Suprapubic skin (tissue), 4 donors: ENCODE measurements around the gene TRIM9. TPM values are rescaled to one million over a fixed set of nuclear protein-coding genes. Genes with fewer than 3 reads are reported as not detected.

Source experiments
- DNase-seq, 2 donors: peaks; one replicate each; pipeline ENCODE4 v3.0.0-alpha.2; 2019; ENCODE audit warnings: low spot score in 2 of 2
- H3K27ac ChIP-seq: fragments of 200-600 bp; sonication (generic); one replicate; pipeline ENCODE4 v1.5.1; 2019
- H3K27me3 ChIP-seq: fragments of 200-600 bp; sonication (generic); one replicate; pipeline ENCODE4 v1.5.1; 2019
- H3K36me3 ChIP-seq: fragments of 200-600 bp; sonication (generic); one replicate; pipeline ENCODE4 v1.5.1; 2019
- H3K4me1 ChIP-seq: fragments of 200-600 bp; sonication (generic); one replicate; pipeline ENCODE4 v1.5.1; 2019
- H3K4me3 ChIP-seq: fragments of 200-600 bp; sonication (generic); one replicate; pipeline ENCODE4 v1.5.1; 2019; ENCODE audit warnings: mild to moderate bottlenecking
- H3K9me3 ChIP-seq: fragments of 200-600 bp; sonication (generic); one replicate; pipeline ENCODE4 v1.5.1; 2019
- CTCF ChIP-seq, 2 donors: fragments of 200-600 bp in 1 of 2; fragments of 450-650 bp in 1 of 2; sonication (generic) in 1 of 2; IDR thresholded peaks; one replicate each; pipeline ENCODE4 v1.5.1; 2016 to 2019; ENCODE audit warnings: antibody characterized with exemption in 2 of 2, mild to moderate bottlenecking in 1 of 2, moderate library complexity in 1 of 2
- EP300 ChIP-seq: sonication (generic); formaldehyde crosslinking; IDR thresholded peaks from one replicate; pipeline ENCODE4 v1.6.1; 2017; ENCODE audit warnings: antibody characterized with exemption
- POLR2A ChIP-seq, 2 donors: fragments of 450-650 bp; IDR thresholded peaks; one replicate each; pipeline ENCODE4 v1.6.1; 2017; ENCODE audit warnings: antibody characterized with exemption in 2 of 2, mild to moderate bottlenecking in 2 of 2, moderate library complexity in 2 of 2
- POLR2AphosphoS5 ChIP-seq, 3 donors: sonication (generic); formaldehyde crosslinking; IDR thresholded peaks; one replicate each; pipeline ENCODE4 v1.6.1; 2017; ENCODE audit warnings: antibody characterized with exemption in 3 of 3
- WGBS: methylation state at CpG from one replicate; pipeline ENCODE4 v1.1.5; 2018; 5-methylcytosine and 5-hydroxymethylcytosine counted together
- total RNA-seq, 4 donors: library from RNA; depleted of rRNA; stranded (reverse); fragments of >200 nt; gene quantifications; one replicate each; pipeline ENCODE4 v1.1.0, GENCODE V29; 2016

Gene TRIM9
- total RNA-seq, 4 donors from 2014 or later: 0.45 to 5.0 (median 1.8) TPM

GRCh38 chr14:51018521-51018920 is 76.4 kb downstream of the TRIM9 start:
- no peak for TF ChIP-seq POLR2AphosphoS5 (IDR thresholded peaks at IDR 0.05)
- no peak for TF ChIP-seq EP300
- no peaks in the 10 kb centered on the region for H3K36me3 ChIP-seq
- 59% methylated on average over 4 of the region's 4 CpGs for WGBS
- no peaks in the 10 kb centered on the region for H3K4me1 ChIP-seq
- no peak overlapping the region for H3K4me3 ChIP-seq
- no peaks in the 10 kb centered on the region for H3K9me3 ChIP-seq
- no peak for DNase-seq
- no peak overlapping the region for H3K27ac ChIP-seq
- H3K27me3 ChIP-seq: no peaks in the 10 kb centered on the region

- no peaks in the 10 kb centered on the region for H3K27me3 ChIP-seq
- H3K4me3 ChIP-seq: no peak overlapping the region
- TF ChIP-seq EP300: no peak
- TF ChIP-seq POLR2AphosphoS5 (IDR thresholded peaks at IDR 0.05): no peak
- TF ChIP-seq CTCF (IDR thresholded peaks at IDR 0.05): no peak
- H3K4me1 ChIP-seq: no peaks in the 10 kb centered on the region
- H3K27ac ChIP-seq: no peak overlapping the region
- H3K9me3 ChIP-seq: no peaks in the 10 kb centered on the region
- no peaks in the 10 kb centered on the region for H3K36me3 ChIP-seq
- no peak for DNase-seq
- 73% methylated on average over 3 of the region's 3 CpGs for WGBS
Observed at GRCh38 chr14:51014625-51015024, 80.3 kb downstream of the TRIM9 start.

DNA sequence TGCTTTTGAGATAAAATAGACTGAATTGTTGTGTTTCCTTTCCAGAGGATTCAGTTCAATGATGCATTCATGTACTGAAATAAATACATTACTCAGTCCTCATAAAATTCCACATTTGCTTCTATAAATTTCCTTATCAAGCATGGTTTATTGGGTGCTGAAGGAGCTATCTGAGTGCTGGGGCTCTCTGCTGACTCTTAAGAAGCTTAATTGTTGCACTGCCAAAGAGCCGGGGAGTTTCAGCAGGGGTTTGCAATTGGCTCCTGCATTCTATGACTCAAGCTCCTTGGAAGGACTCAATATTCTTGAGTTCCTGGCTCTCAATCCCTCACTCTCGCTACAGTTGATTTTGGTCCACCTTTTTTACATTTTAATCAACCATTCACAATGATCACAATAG is 80.8 kb downstream of the TRIM9 start:
- TF ChIP-seq EP300: no peak
- no peak for TF ChIP-seq POLR2A (IDR thresholded peaks at IDR 0.05)
- TF ChIP-seq CTCF (IDR thresholded peaks at IDR 0.05): no peak
- no peak for TF ChIP-seq POLR2AphosphoS5 (IDR thresholded peaks at IDR 0.05)
- no peaks in the 10 kb centered on the region for H3K4me1 ChIP-seq
- H3K4me3 ChIP-seq: no peak overlapping the region
- no peaks in the 10 kb centered on the region for H3K27me3 ChIP-seq
- DNase-seq: no peak
- H3K9me3 ChIP-seq: no peaks in the 10 kb centered on the region
- H3K36me3 ChIP-seq: no peaks in the 10 kb centered on the region
- 23% methylated on average over 2 of the region's 2 CpGs for WGBS
- H3K27ac ChIP-seq: no peak overlapping the region

- Histone ChIP-seq H3K9me3 (no peaks in the 10 kb centered on the region), H3K36me3 (no peaks in the 10 kb centered on the region), H3K4me1 (peaks cover 5% of the 10 kb centered on the region), H3K27ac (no peak overlapping the region), H3K4me3 (no peak overlapping the region), H3K27me3 (no peaks in the 10 kb centered on the region)
- TF ChIP-seq CTCF (IDR thresholded peaks at IDR 0.05) (no peak), POLR2AphosphoS5 (IDR thresholded peaks at IDR 0.05) (no peak), POLR2A (IDR thresholded peaks at IDR 0.05) (no peak), EP300 (no peak)
- DNase-seq: no peak
- WGBS: 90% methylated on average over 3 of the region's 3 CpGs
Observed at GRCh38 chr14:51012055-51012454, 82.8 kb downstream of the TRIM9 start.

GRCh38 chr14:51008446-51008845 is 86.5 kb downstream of the TRIM9 start:
- Histone ChIP-seq H3K36me3 (no peaks in the 10 kb centered on the region), H3K4me3 (no peak overlapping the region), H3K27me3 (no peaks in the 10 kb centered on the region), H3K9me3 (no peaks in the 10 kb centered on the region), H3K27ac (no peak overlapping the region), H3K4me1 (peaks cover 8% of the 10 kb centered on the region)
- DNase-seq: no peak
- no peak for TF ChIP-seq CTCF (IDR thresholded peaks at IDR 0.05)
- TF ChIP-seq POLR2AphosphoS5 (IDR thresholded peaks at IDR 0.05): no peak
- no peak for TF ChIP-seq EP300
- no peak for TF ChIP-seq POLR2A (IDR thresholded peaks at IDR 0.05)

- Histone ChIP-seq H3K27me3 (no peaks in the 10 kb centered on the region), H3K4me1 (peaks cover 8% of the 10 kb centered on the region), H3K36me3 (no peaks in the 10 kb centered on the region), H3K4me3 (no peak overlapping the region), H3K9me3 (no peaks in the 10 kb centered on the region), H3K27ac (peak overlapping the region; percentile 15)
- TF ChIP-seq EP300 (no peak), POLR2AphosphoS5 (IDR thresholded peaks at IDR 0.05) (no peak), POLR2A (IDR thresholded peaks at IDR 0.05) (no peak), CTCF (IDR thresholded peaks at IDR 0.05) (no peak)
- 42% methylated on average over 4 of the region's 4 CpGs for WGBS
- peak in 1 of 2 donors; percentile 66 for DNase-seq
Observed at GRCh38 chr14:51006781-51007211, 88.1 kb downstream of the TRIM9 start.
